HCT116 (cell line): Measurements from ENCODE around the gene CNKSR3. TPM values are rescaled to one million over a fixed set of nuclear protein-coding genes. Genes with fewer than 3 reads are reported as not detected.
A peak's percentile ranks its signal among the peaks of the same experiment; 100 is the strongest.

ENCODE experiments used
- ATAC-seq: fragments of 200-7000 bp; cut with Tn5 transposase; 2 replicates; pipeline ENCODE4 v1.9.1; 2020; ENCODE audit warnings: mild to moderate bottlenecking, moderate library complexity
- BruUV-seq: library from RNA; stranded (reverse); fragments of 400-500 nt; replicated peaks from 2 replicates; lab custom pipeline; 2021; lab: Mats Ljungman, UMichigan
- CTCF ChIA-PET: fragments of 300-600 bp; sonication (Branson Sonifier 250); formaldehyde crosslinking; loops from one replicate; lab custom pipeline; 2021; ENCODE audit warnings: antibody characterized with exemption; lab: Charles Lee
- POLR2A ChIA-PET: fragments of 300-600, 350-600 bp; sonication (Branson Sonifier 250); formaldehyde crosslinking; loops from one replicate; lab custom pipeline; 2021; ENCODE audit warnings: antibody characterized with exemption; lab: Charles Lee
- RAD21 ChIA-PET, 2 experiments: fragments of 300-600 bp; sonication (Branson Sonifier 250); formaldehyde crosslinking; loops; one replicate each; lab custom pipeline; 2023; ENCODE audit warnings: low total read pairs in 2 of 2; ENCODE audit not compliant: uncharacterized antibody in 2 of 2, unreplicated experiment in 2 of 2, low non-redundant PET in 1 of 2; lab: Charles Lee
- DNase-seq: peaks from one replicate; pipeline ENCODE4 v3.0.0-alpha.2; 2010; ENCODE audit warnings: low read depth, low spot score
- H2AFZ ChIP-seq: fragments of 200-600 bp; shearing (Covaris generic), sonication (generic); 2 replicates; pipeline ENCODE4 v1.6.1; 2017; ENCODE audit warnings: low read depth, mixed run types, mixed read lengths, antibody characterized with exemption, low read length; ENCODE audit not compliant: poor library complexity, severe bottlenecking
- H3K27ac ChIP-seq: 2 replicates; pipeline ENCODE4 v1.5.1; 2012; ENCODE audit warnings: low read depth, low read length
- H3K27me3 ChIP-seq: fragments of 200-600 bp; sonication (generic); 2 replicates; pipeline ENCODE4 v1.6.1; 2016; ENCODE audit warnings: mixed run types, low read length, mixed read lengths; ENCODE audit not compliant: insufficient read depth
- H3K36me3 ChIP-seq, 2 experiments: fragments of 200-500 bp in 1 of 2; fragments of 200-600 bp in 1 of 2; sonication (Bioruptor generic) in 1 of 2; sonication (generic) in 1 of 2; 2 replicates each; pipeline versions ENCODE4 v1.5.1 to v1.6.1; 2014 to 2016; ENCODE audit warnings: low read length in 2 of 2, inconsistent platforms in 1 of 2, mixed read lengths in 1 of 2, mixed run types in 1 of 2; ENCODE audit not compliant: insufficient read depth in 2 of 2, control insufficient read depth in 1 of 2
- H3K4me1 ChIP-seq, 2 experiments: fragments of 200-600 bp in 1 of 2; sonication (generic) in 1 of 2; 2 replicates each; pipeline versions ENCODE4 v1.5.1 to v1.6.1; 2012 to 2017; ENCODE audit warnings: low read length in 2 of 2, inconsistent platforms in 1 of 2, mild to moderate bottlenecking in 1 of 2, mixed read lengths in 1 of 2, mixed run types in 1 of 2, moderate library complexity in 1 of 2; ENCODE audit not compliant: insufficient read depth in 2 of 2, control insufficient read depth in 1 of 2
- H3K4me2 ChIP-seq: fragments of 200-600 bp; sonication (generic); 2 replicates; pipeline ENCODE4 v1.6.1; 2017; ENCODE audit warnings: mixed run types, low read length, mixed read lengths
- H3K4me3 ChIP-seq, 2 experiments: fragments of 200-600 bp in 1 of 2; sonication (generic) in 1 of 2; replicated peaks in 1 of 2; 2 replicates each; pipeline ENCODE4 v1.5.1; 2011 to 2016; ENCODE audit warnings: low read length in 2 of 2, control low read depth in 1 of 2, low read depth in 1 of 2, mild to moderate bottlenecking in 1 of 2, mixed read lengths in 1 of 2, mixed run types in 1 of 2
- H3K79me2 ChIP-seq: fragments of 200-600 bp; sonication (generic); 2 replicates; pipeline ENCODE4 v1.6.1; 2017; ENCODE audit warnings: mild to moderate bottlenecking, mixed run types, low read length, moderate library complexity, mixed read lengths; ENCODE audit not compliant: insufficient read depth
- H3K9ac ChIP-seq: fragments of 200-600 bp; sonication (generic); 2 replicates; pipeline ENCODE4 v1.6.1; 2016; ENCODE audit warnings: low read length, mixed read lengths
- H3K9me2 ChIP-seq: fragments of 200-600 bp; sonication (generic), shearing (Covaris generic); 2 replicates; pipeline ENCODE4 v1.6.1; 2017; ENCODE audit warnings: mixed run types, mild to moderate bottlenecking, moderate library complexity; ENCODE audit not compliant: insufficient read depth
- H3K9me3 ChIP-seq, 2 experiments: fragments of 200-500 bp in 1 of 2; fragments of 200-600 bp in 1 of 2; sonication (Bioruptor generic) in 1 of 2; sonication (generic) in 1 of 2; 2 replicates each; pipeline ENCODE4 v1.6.1; 2014 to 2017; ENCODE audit warnings: low read length in 2 of 2, mixed read lengths in 2 of 2, inconsistent platforms in 1 of 2, low read depth in 1 of 2, mild to moderate bottlenecking in 1 of 2, mixed run types in 1 of 2, moderate library complexity in 1 of 2; ENCODE audit not compliant: control insufficient read depth in 1 of 2, insufficient read depth in 1 of 2
- H4K20me1 ChIP-seq: fragments of 200-600 bp; sonication (generic), shearing (Covaris generic); 2 replicates; pipeline ENCODE4 v1.6.1; 2017; ENCODE audit warnings: mixed run types, mild to moderate bottlenecking, moderate library complexity; ENCODE audit not compliant: insufficient read depth
- CBX3 ChIP-seq: IDR thresholded peaks from 2 replicates; pipeline ENCODE4 v1.6.1; 2012; ENCODE audit warnings: low read depth
- CEBPB ChIP-seq: IDR thresholded peaks from 2 replicates; pipeline ENCODE4 v1.6.1; 2012; ENCODE audit warnings: low read depth
- ELF1 ChIP-seq: IDR thresholded peaks from 2 replicates; pipeline ENCODE4 v1.6.1; 2012; ENCODE audit warnings: low read depth, borderline replicate concordance
- EZH2phosphoT487 ChIP-seq: fragments of 200-600 bp; IDR thresholded peaks from 2 replicates; pipeline ENCODE4 v1.6.1; 2018; ENCODE audit warnings: antibody characterized with exemption, borderline replicate concordance
- JUND ChIP-seq: IDR thresholded peaks from 2 replicates; pipeline ENCODE4 v1.6.1; 2012
- SRF ChIP-seq: IDR thresholded peaks from 2 replicates; pipeline ENCODE4 v1.6.1; 2012; ENCODE audit warnings: low read depth
- YY1 ChIP-seq: IDR thresholded peaks from 2 replicates; pipeline ENCODE4 v1.6.1; 2011; ENCODE audit warnings: low read length, low read depth, moderate library complexity, mild to moderate bottlenecking; ENCODE audit not compliant: insufficient replicate concordance; ENCODE audit errors: extremely low read depth
- ZBTB33 ChIP-seq: IDR thresholded peaks from 2 replicates; pipeline ENCODE4 v1.6.1; 2011; ENCODE audit warnings: mild to moderate bottlenecking, low read length, moderate library complexity; ENCODE audit not compliant: insufficient replicate concordance; ENCODE audit errors: extremely low read depth
- ZFX ChIP-seq: fragments of 450-650 bp; IDR thresholded peaks from 2 replicates; pipeline ENCODE4 v1.6.1; 2017
- ZNF274 ChIP-seq: fragments of 200-500 bp; sonication (Bioruptor generic); IDR thresholded peaks from 2 replicates; pipeline ENCODE4 v1.6.1; 2014; ENCODE audit warnings: mild to moderate bottlenecking, low read depth, low read length, inconsistent platforms
- intact Hi-C: fragments of 100-400 bp; cut with micrococcal nuclease; formaldehyde crosslinking; loops from 2 replicates; pipeline ENCODE4 v1.10.0; 2022
- total RNA-seq: library from RNA; stranded (reverse); gene quantifications from one replicate; pipeline ENCODE4 v1.2.1, GENCODE V29; 2021; ENCODE audit not compliant: unreplicated experiment
- TF ChIP-seq, protein P1 (sequence below): IDR thresholded peaks from 2 replicates; pipeline ENCODE4 v1.6.1; 2012
- TF ChIP-seq, protein P2 (sequence below): IDR thresholded peaks from 2 replicates; pipeline ENCODE4 v1.6.1; 2012

CNKSR3 gene
- total RNA-seq, 1 experiment from 2014 or later, result 15.4 TPM

GRCh38 chr6:154511791-154512190 is 1.3 kb upstream of the CNKSR3 start:
- no peaks in the 10 kb centered on the region; the same call in 1 of the 2 replicates for H4K20me1 ChIP-seq
- intact Hi-C loops, result loop anchor here (5.0 kb wide), 1 partner anchor 106 kb away; no protein-coding TSS in a partner anchor
- H3K27me3 ChIP-seq, result no peaks in the 10 kb centered on the region
- CTCF ChIA-PET, result interaction anchor here (4.0 kb wide), 1 partner anchor 11 kb away, joined by 21 read pairs; no protein-coding TSS in a partner anchor
- no peak overlapping the region for H2AFZ ChIP-seq
- peak overlapping the region; percentile 78 for H3K4me2 ChIP-seq
- RAD21 ChIA-PET, result no interaction called here
- H3K9ac ChIP-seq, result peak overlapping the region; percentile 28
- BruUV-seq, result no TSS peak
- H3K27ac ChIP-seq, result no peak overlapping the region
- H3K9me2 ChIP-seq, result no peaks in the 10 kb centered on the region
- H3K4me3 ChIP-seq, result peak overlapping the region; percentile 12 to 44; a peak in 3 of 4 replicates
- H3K4me1 ChIP-seq, result peaks cover 13 to 24% of the 10 kb centered on the region in 2 experiments
- DNase-seq, result no peak
- no peaks in the 10 kb centered on the region for H3K36me3 ChIP-seq
- POLR2A ChIA-PET, result interaction anchor here (0.5 to 0.8 kb wide), 2 partner anchors 9 to 835 kb away, joined by 3 read pairs; no protein-coding TSS in a partner anchor
- peaks cover 30% of the 10 kb centered on the region for H3K79me2 ChIP-seq
- H3K9me3 ChIP-seq, result no peaks in the 10 kb centered on the region
- ATAC-seq, result no peak
- no peak for TF ChIP-seq YY1
- no peak for TF ChIP-seq ZBTB33
- no peak for TF ChIP-seq EZH2phosphoT487
- no peak for TF ChIP-seq CEBPB
- no peak for TF ChIP-seq SRF
- no peak for TF ChIP-seq ZNF274
- TF ChIP-seq, protein P1, sequence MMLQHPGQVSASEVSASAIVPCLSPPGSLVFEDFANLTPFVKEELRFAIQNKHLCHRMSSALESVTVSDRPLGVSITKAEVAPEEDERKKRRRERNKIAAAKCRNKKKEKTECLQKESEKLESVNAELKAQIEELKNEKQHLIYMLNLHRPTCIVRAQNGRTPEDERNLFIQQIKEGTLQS, result no peak
- TF ChIP-seq JUND, result no peak
- TF ChIP-seq ZFX, result no peak
- TF ChIP-seq ELF1, result no peak
- TF ChIP-seq CBX3, result no peak
- TF ChIP-seq, protein P2, sequence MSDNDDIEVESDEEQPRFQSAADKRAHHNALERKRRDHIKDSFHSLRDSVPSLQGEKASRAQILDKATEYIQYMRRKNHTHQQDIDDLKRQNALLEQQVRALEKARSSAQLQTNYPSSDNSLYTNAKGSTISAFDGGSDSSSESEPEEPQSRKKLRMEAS, result no peak
